Upper lobe of right lung (tissue), 1 donor: ENCODE measurements around the gene LCA5L. TPM values are rescaled to one million over a fixed set of nuclear protein-coding genes. Genes with fewer than 3 reads are reported as not detected.

Source experiments
- ATAC-seq: fragments of 200-7000 bp; cut with Tn5 transposase; one replicate; pipeline ENCODE4 v1.9.1; 2020; ENCODE audit warnings: mild to moderate bottlenecking, moderate library complexity
- DNase-seq: peaks from one replicate; pipeline ENCODE4 v3.0.0-alpha.2; 2020
- H3K27ac ChIP-seq: fragments of 200-600 bp; one replicate; pipeline ENCODE4 v1.8.0; 2022
- H3K27me3 ChIP-seq: fragments of 200-600 bp; one replicate; pipeline ENCODE4 v1.8.0; 2022; ENCODE audit warnings: mild to moderate bottlenecking
- H3K36me3 ChIP-seq: fragments of 200-600 bp; one replicate; pipeline ENCODE4 v1.8.0; 2022
- H3K4me1 ChIP-seq: fragments of 200-600 bp; one replicate; pipeline ENCODE4 v1.8.0; 2022
- H3K4me3 ChIP-seq: fragments of 200-600 bp; one replicate; pipeline ENCODE4 v1.8.0; 2022; ENCODE audit warnings: mild to moderate bottlenecking
- H3K9me3 ChIP-seq: fragments of 200-600 bp; one replicate; pipeline ENCODE4 v1.8.0; 2022
- intact Hi-C: fragments of 100-400 bp; cut with DNase I; formaldehyde crosslinking; loops from one replicate; pipeline ENCODE4 v1.11.0; 2022
- total RNA-seq: library from RNA; stranded (reverse); fragmentation: NEBNext Ultra II Directional; extraction: Animal tissue kit (Norgen Biotek cat#: 25700); gene quantifications from one replicate; pipeline ENCODE4 v1.2.1, GENCODE V29; 2021
- TF ChIP-seq, protein P1 (sequence below): fragments of 200-600 bp; IDR thresholded peaks from one replicate; pipeline ENCODE4 v1.8.0; 2022; ENCODE audit warnings: antibody characterized with exemption
- donor health status: DM: no; HTN: yes; CAD: no; lungs with severe emphysema.

LCA5L gene
- total RNA-seq, 1 donor from 2014 or later, result 1.8 TPM

DNA sequence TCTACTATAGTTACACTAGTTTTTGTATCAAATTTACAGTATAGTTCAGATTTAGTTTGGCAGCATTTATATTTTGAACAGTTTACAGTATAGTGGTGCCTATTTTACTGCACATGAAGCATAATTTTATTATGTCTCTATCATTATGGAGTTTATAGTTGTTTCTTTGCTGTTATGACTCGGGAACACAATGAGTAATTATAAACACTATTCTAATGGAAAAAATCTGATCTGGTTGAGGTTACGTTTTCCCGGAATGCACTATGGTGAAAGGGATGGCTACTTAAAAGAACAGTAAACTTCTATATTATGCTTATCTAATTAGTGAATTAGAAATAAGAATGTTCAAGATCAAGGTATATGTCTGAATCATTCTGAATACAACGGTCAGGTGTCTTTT, 10.6 kb downstream of the LCA5L start:
- intact Hi-C loops, result no loop called here
- TF ChIP-seq, protein P1, sequence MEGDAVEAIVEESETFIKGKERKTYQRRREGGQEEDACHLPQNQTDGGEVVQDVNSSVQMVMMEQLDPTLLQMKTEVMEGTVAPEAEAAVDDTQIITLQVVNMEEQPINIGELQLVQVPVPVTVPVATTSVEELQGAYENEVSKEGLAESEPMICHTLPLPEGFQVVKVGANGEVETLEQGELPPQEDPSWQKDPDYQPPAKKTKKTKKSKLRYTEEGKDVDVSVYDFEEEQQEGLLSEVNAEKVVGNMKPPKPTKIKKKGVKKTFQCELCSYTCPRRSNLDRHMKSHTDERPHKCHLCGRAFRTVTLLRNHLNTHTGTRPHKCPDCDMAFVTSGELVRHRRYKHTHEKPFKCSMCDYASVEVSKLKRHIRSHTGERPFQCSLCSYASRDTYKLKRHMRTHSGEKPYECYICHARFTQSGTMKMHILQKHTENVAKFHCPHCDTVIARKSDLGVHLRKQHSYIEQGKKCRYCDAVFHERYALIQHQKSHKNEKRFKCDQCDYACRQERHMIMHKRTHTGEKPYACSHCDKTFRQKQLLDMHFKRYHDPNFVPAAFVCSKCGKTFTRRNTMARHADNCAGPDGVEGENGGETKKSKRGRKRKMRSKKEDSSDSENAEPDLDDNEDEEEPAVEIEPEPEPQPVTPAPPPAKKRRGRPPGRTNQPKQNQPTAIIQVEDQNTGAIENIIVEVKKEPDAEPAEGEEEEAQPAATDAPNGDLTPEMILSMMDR, result no peak
- H3K4me1 ChIP-seq, result no peaks in the 10 kb centered on the region

DNA sequence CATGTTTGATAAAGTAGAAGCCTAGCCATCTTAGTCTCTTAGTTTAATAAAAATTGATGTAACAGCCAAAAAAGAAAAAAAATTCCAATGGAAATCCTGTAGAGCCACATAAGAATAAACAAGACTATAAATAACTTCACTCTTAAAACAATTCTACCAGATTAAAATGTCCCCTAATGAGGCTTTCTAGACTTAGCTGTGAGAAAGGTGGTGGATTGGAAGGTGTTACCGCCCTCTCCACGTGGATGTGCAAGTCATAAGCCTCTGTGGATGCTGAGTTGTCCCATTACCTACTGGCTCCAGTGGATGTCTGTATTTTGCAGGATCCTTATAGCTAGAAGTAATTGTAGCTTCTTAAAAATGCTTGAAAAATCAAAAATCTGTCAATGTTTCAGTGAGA, 14.6 kb downstream of the LCA5L start:
- H3K27ac ChIP-seq, result no peak overlapping the region
- ATAC-seq, result no peak

More for the DNA sequence above, 10.6 kb downstream of the LCA5L start:
- Histone ChIP-seq H3K4me3 (no peak overlapping the region), H3K27ac (no peak overlapping the region), H3K36me3 (no peaks in the 10 kb centered on the region), H3K27me3 (no peaks in the 10 kb centered on the region), H3K9me3 (no peaks in the 10 kb centered on the region)
- DNase-seq (no peak), ATAC-seq (no peak)

DNA sequence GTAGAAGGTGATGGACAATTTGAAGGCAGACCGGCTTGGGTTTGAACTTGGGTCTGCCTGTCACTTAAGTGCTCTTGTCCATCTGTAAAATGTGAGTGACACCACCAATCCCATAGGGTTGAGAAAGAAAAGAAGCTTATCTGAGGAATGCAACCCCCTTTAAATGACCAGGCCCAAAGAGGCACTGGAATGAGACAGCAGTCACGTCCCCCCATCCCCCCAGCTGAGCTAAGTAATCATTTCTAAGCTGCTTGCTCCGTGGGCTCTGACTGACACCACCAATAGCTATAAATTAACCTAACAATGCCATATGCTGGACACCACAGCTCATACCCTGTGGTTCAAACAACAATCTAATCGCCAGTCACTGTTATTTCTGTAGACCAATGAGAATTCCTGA, 15.1 kb downstream of the LCA5L start:
- no peak for ATAC-seq
- Histone ChIP-seq H3K27ac (no peak overlapping the region), H3K9me3 (no peaks in the 10 kb centered on the region), H3K4me3 (no peak overlapping the region), H3K36me3 (no peaks in the 10 kb centered on the region), H3K4me1 (no peaks in the 10 kb centered on the region), H3K27me3 (no peaks in the 10 kb centered on the region)
- no peak for DNase-seq
- TF ChIP-seq, protein P1, result no peak
- intact Hi-C loops, result no loop called here

More for the DNA sequence above, 14.6 kb downstream of the LCA5L start:
- intact Hi-C loops, result no loop called here
- DNase-seq, result no peak
- Histone ChIP-seq H3K36me3 (no peaks in the 10 kb centered on the region), H3K4me1 (no peaks in the 10 kb centered on the region), H3K9me3 (no peaks in the 10 kb centered on the region), H3K4me3 (no peak overlapping the region), H3K27me3 (no peaks in the 10 kb centered on the region)
- TF ChIP-seq, protein P1, result no peak

DNA sequence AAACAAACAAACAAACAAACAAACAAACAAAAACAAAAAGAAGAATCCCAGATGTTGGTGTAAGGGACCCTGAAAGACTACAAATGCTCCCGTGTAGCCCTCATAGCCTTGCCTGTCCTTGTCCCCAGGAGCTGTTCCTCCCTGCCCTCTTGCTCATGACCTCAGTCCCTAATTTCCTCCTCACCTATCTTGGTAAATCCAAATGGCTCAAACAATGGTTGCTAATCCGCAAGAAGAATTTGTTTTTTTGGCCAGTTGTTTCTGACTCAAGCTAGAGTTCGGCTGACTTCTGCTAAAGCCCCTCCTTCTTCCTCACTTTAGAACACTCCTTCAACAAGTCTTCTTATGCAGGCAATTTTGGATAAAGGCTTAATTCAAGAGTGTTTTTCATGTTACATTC, 15.6 kb downstream of the LCA5L start:
- TF ChIP-seq, protein P1, result no peak
- intact Hi-C loops, result no loop called here
- H3K4me1 ChIP-seq, result no peaks in the 10 kb centered on the region
- ATAC-seq (no peak), DNase-seq (no peak)
- no peaks in the 10 kb centered on the region for H3K36me3 ChIP-seq
- no peak overlapping the region for H3K4me3 ChIP-seq
- H3K9me3 ChIP-seq, result no peaks in the 10 kb centered on the region
- no peaks in the 10 kb centered on the region for H3K27me3 ChIP-seq
- no peak overlapping the region for H3K27ac ChIP-seq

DNA sequence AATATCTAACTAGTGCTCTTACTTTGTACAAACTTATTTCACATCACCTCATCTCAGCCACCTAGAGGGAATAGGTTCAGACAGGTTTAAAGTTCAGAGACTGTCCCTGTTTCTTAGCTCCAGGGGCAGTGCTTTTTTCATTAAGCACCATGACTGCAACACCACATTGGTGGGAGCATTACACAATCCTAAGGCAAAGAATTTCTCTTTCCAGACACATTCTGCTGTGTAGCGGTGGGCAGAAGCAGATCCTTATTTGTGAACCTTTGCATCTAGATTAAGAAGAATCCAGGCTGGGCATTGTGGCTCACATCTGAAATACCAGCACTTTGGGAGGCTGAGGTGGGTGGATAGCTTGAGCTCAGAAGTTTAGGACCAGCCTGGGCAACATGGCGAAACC, 16.1 kb downstream of the LCA5L start:
- TF ChIP-seq, protein P1, result no peak
- H3K27me3 ChIP-seq, result no peaks in the 10 kb centered on the region
- DNase-seq (no peak), ATAC-seq (no peak)
- no peaks in the 10 kb centered on the region for H3K36me3 ChIP-seq
- no peaks in the 10 kb centered on the region for H3K4me1 ChIP-seq
- H3K9me3 ChIP-seq, result no peaks in the 10 kb centered on the region
- no peak overlapping the region for H3K4me3 ChIP-seq
- intact Hi-C loops, result no loop called here
- no peak overlapping the region for H3K27ac ChIP-seq
